ENCODE results near the gene EDIL3. TPM values are rescaled to one million over a fixed set of nuclear protein-coding genes. Genes with fewer than 3 reads are reported as not detected.

EDIL3 gene
- total RNA-seq, 2 donors from 2014 or later, result 4.6 to 5.5 TPM

- Histone ChIP-seq H3K9me3 (no peaks in the 10 kb centered on the region), H3K27me3 (replicated peaks; ENCODE audit: insufficient read depth) (no peaks in the 10 kb centered on the region), H3K4me3 (no peak overlapping the region), H3K4me1 (replicated peaks) (no peaks in the 10 kb centered on the region), H3K36me3 (no peaks in the 10 kb centered on the region), H3K27ac (no peak overlapping the region)
- WGBS, result 91% methylated on average over 1 of the region's 1 CpG
- no peak for DNase-seq (ENCODE audit: low spot score)
- intact Hi-C loops (cut with DNase I), result no loop called here
- TF ChIP-seq CTCF (IDR thresholded peaks at IDR 0.05), result no peak
- no peak for TF ChIP-seq POLR2A (IDR thresholded peaks at IDR 0.05)
- no peak for TF ChIP-seq POLR2AphosphoS5 (IDR thresholded peaks at IDR 0.05)
These were observed 321.6 kb downstream of the EDIL3 start for GRCh38 chr5:84063041-84063440.

DNA sequence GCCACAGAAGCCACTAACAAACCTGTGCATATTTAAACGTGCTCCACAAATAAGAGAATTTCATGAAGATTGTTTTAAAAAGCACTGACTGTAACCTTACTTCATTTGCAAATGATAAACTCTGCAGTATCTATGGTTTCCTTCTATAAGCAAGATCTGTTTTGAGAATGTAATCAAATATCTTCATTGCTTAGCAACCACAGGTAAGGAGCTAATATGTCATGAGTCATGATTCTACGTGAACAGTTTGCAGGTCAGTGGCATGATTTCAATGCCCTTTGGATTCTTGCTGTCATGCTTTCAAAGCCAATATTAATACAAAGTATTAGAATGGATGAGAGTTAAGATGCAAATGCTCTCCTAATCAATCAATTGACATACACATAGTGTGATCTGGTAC, 325.0 kb downstream of the EDIL3 start:
- Histone ChIP-seq H3K36me3 (no peaks in the 10 kb centered on the region), H3K27me3 (replicated peaks; ENCODE audit: insufficient read depth) (no peaks in the 10 kb centered on the region), H3K27ac (no peak overlapping the region), H3K4me1 (replicated peaks) (no peaks in the 10 kb centered on the region), H3K4me3 (no peak overlapping the region), H3K9me3 (no peaks in the 10 kb centered on the region)
- DNase-seq (ENCODE audit: low spot score), result no peak
- intact Hi-C loops (cut with DNase I), result no loop called here
- TF ChIP-seq CTCF (IDR thresholded peaks at IDR 0.05), result no peak
- no peak for TF ChIP-seq POLR2A (IDR thresholded peaks at IDR 0.05)
- TF ChIP-seq POLR2AphosphoS5 (IDR thresholded peaks at IDR 0.05), result no peak
- WGBS, result 58% methylated on average over 2 of the region's 2 CpGs

DNA sequence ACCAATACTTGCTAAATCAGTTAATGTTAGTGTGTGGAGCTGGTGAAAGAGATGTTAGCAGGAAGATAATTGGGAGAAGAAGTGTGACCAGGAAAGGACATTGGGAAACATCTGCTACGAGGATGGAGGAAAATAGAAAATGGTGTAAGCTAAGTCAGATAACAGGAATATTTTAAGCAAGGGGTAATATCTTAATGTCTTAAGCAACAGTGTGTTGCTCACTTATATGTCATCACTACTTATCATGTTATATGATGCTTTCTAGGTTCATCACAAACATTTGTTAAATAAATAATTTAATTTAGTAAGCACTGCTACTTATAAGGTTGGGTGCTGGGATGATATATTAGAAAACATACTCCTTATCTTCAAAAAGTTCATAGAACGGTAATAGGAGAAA, 326.1 kb downstream of the EDIL3 start:
- DNase-seq (ENCODE audit: low spot score), result no peak
- 69% methylated on average over 2 of the region's 2 CpGs for WGBS
- Histone ChIP-seq H3K9me3 (no peaks in the 10 kb centered on the region), H3K4me3 (no peak overlapping the region), H3K36me3 (no peaks in the 10 kb centered on the region), H3K27me3 (replicated peaks; ENCODE audit: insufficient read depth) (no peaks in the 10 kb centered on the region), H3K27ac (no peak overlapping the region), H3K4me1 (replicated peaks) (no peaks in the 10 kb centered on the region)
- TF ChIP-seq POLR2A (IDR thresholded peaks at IDR 0.05), result no peak
- no peak for TF ChIP-seq CTCF (IDR thresholded peaks at IDR 0.05)
- no peak for TF ChIP-seq POLR2AphosphoS5 (IDR thresholded peaks at IDR 0.05)
- intact Hi-C loops (cut with DNase I), result no loop called here

DNA sequence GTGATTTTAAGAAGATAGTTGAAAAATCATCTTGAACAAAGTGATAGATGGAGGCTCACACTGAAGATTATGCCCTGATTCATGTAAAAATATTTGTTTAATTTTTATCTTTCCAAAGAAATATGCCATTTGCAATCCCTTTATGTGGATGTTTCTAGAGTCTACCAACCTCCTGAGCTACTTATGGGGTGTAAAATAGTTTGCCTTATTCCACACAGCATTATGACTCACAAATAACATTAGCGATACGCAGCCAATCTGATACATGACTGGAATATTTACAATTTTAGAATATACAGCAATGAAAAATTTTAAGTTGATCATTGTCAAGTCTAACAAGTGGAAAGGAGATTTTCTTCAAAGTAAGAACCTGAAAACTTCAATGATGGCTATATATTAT, 327.5 kb downstream of the EDIL3 start:
- Histone ChIP-seq H3K4me1 (replicated peaks) (no peaks in the 10 kb centered on the region), H3K27me3 (replicated peaks; ENCODE audit: insufficient read depth) (no peaks in the 10 kb centered on the region), H3K27ac (no peak overlapping the region), H3K9me3 (no peaks in the 10 kb centered on the region), H3K4me3 (no peak overlapping the region), H3K36me3 (no peaks in the 10 kb centered on the region)
- intact Hi-C loops (cut with DNase I), result no loop called here
- TF ChIP-seq POLR2A (IDR thresholded peaks at IDR 0.05) (no peak), POLR2AphosphoS5 (IDR thresholded peaks at IDR 0.05) (no peak), CTCF (IDR thresholded peaks at IDR 0.05) (no peak)
- 93% methylated on average over 2 of the region's 2 CpGs for WGBS
- no peak for DNase-seq (ENCODE audit: low spot score)

GRCh38 chr5:84045964-84046363, 338.7 kb downstream of the EDIL3 start:
- Histone ChIP-seq H3K4me3 (no peak overlapping the region), H3K4me1 (replicated peaks) (no peaks in the 10 kb centered on the region), H3K27me3 (replicated peaks; ENCODE audit: insufficient read depth) (no peaks in the 10 kb centered on the region), H3K9me3 (no peaks in the 10 kb centered on the region), H3K27ac (no peak overlapping the region), H3K36me3 (no peaks in the 10 kb centered on the region)
- intact Hi-C loops (cut with DNase I), result no loop called here
- TF ChIP-seq POLR2AphosphoS5 (IDR thresholded peaks at IDR 0.05), result no peak
- no peak for TF ChIP-seq CTCF (IDR thresholded peaks at IDR 0.05)
- no peak for TF ChIP-seq POLR2A (IDR thresholded peaks at IDR 0.05)
- no peak for DNase-seq (ENCODE audit: low spot score)
- 86% methylated on average over 3 of the region's 3 CpGs for WGBS

Measured in prostate gland (tissue), 2 donors.